HL-60 (cell line): ENCODE measurements around the gene RWDD1.

Source experiments
- CTCF ChIP-seq: IDR thresholded peaks from one replicate; pipeline ENCODE4 v1.5.1; 2011; ENCODE audit warnings: low read length, control low read depth, inconsistent platforms; ENCODE audit not compliant: insufficient read depth
- POLR2AphosphoS5 ChIP-seq: IDR thresholded peaks from 2 replicates; pipeline ENCODE4 v1.6.1; 2012; ENCODE audit warnings: low read depth

GRCh38 chr6:116631379-116631990, 60.2 kb downstream of the RWDD1 start:
- TF ChIP-seq CTCF (no peak), POLR2AphosphoS5 (no peak)
